HG02759 (cell line): Measurements from ENCODE around the gene L3MBTL2.
"Not testable (repeated sequence)": the region's sequence is repeated elsewhere in the genome, so short reads cannot be mapped to it uniquely, and the experiment has no call there.

Source experiments
- ATAC-seq: cut with Tn5 transposase; IDR thresholded peaks from one replicate; pipeline ENCODE4 v1.9.1; 2021; ENCODE audit warnings: mild to moderate bottlenecking, moderate library complexity; ENCODE audit not compliant: unreplicated experiment

The L3MBTL2 gene

GRCh38 chr22:41240377-41241132, 35.4 kb downstream of the L3MBTL2 start, which contains the start of gene CHADL:
CHADL (minus strand) TSS chr22:41240931; CDS start chr22:41240881, 50 bp downstream.
- no peak for ATAC-seq

- ATAC-seq, result no peak
Observed at GRCh38 chr22:41241133-41241676, 36.1 kb downstream of the L3MBTL2 start.

DNA sequence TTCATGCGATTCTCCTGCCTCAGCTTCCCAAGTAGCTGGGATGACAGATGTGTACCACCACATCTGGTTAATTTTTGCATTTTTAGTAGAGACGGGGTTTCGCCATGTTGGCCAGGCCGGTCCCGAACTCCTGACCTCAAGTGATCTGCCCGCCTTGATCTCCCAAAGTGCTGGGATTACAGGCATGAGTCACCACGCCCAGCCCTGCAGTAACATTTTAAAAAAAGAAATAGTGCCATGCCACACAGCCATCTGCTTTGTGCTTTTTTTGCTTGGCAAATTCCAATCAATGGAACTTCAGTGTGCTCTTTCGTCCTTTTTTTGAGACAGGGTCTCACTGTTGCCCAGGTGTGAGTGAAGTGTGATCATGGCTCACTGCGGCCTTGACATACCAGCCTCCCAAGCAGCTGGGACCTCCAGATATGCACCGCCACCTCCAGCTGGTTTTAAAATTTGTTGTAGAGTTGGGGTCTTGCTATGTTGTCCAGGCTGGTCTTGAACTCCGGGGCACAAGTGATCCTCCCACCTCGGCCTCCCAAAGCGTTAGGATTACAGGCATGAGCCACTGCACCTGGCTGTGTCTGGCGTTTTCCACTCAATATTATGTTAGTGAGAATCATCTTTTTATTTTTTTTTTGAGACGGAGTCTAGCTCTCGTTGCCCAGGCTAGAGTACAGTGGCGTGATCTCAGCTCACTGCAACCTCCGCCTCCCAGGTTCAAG, 37.4 kb downstream of the L3MBTL2 start:
- ATAC-seq, result no peak

DNA sequence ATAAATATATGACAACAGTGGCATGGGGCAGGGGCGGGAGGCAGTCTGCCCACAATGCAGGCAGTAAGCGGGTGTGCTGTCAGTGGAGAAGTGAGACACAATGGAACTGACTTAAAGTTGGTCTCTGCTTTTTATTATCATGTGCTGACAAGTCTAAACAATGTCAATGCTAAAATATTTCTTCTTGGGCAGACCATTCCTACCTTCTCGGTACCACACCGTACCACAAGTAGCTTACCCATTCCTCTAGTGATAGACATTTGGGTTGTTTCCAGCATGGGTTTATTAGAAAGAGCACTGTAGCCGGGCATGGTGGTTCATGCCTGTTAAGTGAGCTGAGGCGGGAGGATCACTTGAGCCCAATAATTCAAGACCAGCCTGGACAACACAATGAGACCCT, 38.2 kb downstream of the L3MBTL2 start:
- ATAC-seq, result no peak

DNA sequence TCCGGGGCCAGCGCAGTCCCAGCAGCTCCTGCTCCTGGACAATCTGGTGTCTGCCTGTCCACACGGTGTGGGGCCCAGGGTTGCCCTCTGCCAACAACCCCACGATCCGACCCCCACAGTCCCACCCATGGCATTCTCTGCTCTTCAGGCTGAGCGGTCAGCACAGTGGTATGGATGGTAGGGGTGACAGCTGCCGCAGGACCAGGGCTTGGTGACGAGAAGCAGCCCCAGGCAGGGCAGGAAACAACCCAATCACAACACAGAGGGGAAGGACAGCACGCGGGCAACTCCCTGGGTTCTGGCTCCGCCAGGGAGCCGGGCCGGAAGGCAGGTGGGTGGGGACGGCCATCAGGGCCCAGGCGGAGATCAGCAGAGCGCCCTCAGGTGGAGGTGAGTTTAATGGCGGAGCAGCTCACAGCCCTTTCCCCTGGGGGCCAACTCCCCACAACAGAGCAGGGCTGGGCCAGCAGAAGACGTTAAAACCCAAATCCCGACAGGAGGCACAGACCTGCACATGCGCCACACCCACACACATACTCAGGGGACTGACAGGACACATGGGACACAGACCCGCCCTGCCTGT, 40.9 kb downstream of the L3MBTL2 start:
- ATAC-seq, result no peak

- ATAC-seq, result no peak
Observed at GRCh38 chr22:41247703-41248102, 42.6 kb downstream of the L3MBTL2 start.

GRCh38 chr22:41248314-41248713, 43.2 kb downstream of the L3MBTL2 start:
- ATAC-seq, result no peak

- no peak for ATAC-seq
Observed at GRCh38 chr22:41248758-41249157, 43.6 kb downstream of the L3MBTL2 start.

DNA sequence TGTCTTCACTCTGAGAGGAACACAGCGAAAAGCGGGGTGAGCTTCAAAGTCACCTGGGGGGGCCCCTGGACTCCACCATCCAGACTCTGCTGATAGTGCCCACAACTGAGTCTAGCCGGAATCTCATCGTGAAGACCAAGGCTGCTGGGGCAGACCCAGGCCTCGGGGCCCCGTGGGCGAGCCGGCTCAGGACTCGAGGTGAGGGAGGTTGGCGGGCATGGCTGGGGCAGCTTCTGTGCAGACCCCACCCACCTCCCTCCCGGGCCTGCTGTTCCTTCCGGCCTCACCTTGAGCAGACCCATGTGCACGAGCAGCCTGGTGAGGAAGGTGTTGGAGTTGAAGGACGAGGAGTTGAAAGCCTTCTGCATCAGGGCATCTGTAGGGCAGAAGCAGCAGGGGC, 44.3 kb downstream of the L3MBTL2 start:
- ATAC-seq, result no peak

DNA sequence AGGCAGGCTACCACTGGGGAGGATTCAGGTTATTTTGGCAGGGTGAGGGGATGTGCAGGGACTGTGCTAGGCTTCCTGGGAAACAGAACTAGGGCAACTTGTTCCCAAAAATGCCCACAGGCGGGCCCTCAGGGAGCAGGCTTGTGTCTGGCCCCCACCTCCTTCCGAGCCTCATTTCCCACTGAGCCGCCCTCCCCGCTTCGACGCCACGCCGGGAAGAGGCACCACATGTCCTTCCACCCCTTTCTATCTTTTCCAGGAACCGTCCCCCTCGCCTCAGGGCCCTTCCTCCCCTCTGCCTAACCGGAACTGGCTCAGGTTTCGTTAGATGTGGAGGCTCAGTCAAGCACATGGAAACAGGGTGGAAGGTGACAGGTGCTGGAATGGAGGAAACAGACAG, 45.0 kb downstream of the L3MBTL2 start:
- no peak for ATAC-seq

- no peak for ATAC-seq
Observed at GRCh38 chr22:41252365-41252764, 47.3 kb downstream of the L3MBTL2 start.

DNA sequence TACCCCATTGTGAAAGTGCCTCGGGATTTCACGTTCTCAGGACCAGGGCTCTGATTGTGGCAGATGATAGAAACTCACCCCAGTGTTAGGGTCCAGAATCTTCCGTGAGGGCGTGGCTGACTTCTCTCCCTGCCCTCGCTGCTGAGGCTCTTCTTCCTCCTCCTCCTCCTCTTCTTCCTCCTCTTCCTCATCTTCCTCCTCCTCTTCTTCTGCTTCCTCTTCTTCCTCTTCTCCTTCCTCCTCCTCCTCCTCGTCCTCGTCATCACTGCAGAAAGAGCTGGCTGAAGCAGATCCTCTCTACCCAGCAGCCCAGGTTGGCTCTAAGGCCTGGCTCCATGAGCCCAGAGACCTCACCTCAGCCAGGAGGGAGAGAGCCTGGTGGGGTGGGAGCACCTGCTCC, 49.1 kb downstream of the L3MBTL2 start:
- no peak for ATAC-seq

DNA sequence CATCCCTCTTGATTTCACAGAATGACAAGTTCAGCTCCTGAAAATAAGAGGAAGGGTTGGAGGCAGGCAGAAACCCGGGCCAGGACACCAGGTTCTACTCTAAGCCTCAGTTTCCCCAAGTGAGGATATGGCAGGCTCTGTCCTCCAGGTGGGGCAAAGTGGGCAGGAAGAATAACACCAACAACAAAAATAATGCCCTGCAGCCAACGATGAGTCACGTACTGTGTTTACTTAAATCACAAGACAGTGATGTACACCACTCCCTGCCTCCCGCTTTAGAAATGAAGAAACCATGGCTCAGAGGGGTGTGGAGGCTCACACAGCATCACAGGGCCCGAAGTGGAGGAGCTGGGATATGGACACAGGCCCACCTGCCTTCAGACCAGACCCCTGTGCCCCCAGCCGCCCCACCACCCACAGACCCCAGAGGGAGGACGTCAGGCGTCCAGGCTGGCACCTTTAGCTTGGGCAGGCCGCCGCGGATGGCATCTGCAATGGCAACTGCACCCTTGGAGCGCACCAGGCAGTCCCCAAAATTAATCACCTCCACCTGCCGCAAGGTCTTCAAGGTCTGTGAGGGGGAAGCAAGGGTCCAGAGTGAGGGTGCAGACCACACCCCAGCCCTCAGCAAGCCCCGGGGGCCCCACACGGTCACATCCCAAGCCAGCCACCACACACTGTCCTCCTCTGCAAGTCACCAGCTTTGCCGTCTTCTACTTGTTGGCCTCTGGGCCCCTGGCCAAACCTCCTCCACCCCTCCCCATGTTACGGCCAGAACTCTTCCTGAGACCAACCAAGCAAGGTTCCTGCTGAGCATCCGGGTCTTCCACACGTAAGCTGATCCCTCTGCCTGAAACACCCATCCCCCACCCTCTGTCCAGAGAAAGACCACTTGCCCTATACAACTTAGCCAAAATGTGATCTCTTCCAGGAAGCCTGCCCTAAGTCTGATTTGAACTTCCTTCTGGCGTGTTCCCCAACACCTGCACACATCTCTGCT, 51.4 kb downstream of the L3MBTL2 start:
- ATAC-seq, result no peak

- ATAC-seq, result no peak
Observed at GRCh38 chr22:41257696-41258095, 52.6 kb downstream of the L3MBTL2 start.

GRCh38 chr22:41259756-41260155, 54.6 kb downstream of the L3MBTL2 start:
- not testable (repeated sequence) for ATAC-seq

GRCh38 chr22:41260871-41261270, 55.8 kb downstream of the L3MBTL2 start:
- ATAC-seq, result no peak

GRCh38 chr22:41261541-41262249, 56.6 kb downstream of the L3MBTL2 start:
- ATAC-seq, result no peak

DNA sequence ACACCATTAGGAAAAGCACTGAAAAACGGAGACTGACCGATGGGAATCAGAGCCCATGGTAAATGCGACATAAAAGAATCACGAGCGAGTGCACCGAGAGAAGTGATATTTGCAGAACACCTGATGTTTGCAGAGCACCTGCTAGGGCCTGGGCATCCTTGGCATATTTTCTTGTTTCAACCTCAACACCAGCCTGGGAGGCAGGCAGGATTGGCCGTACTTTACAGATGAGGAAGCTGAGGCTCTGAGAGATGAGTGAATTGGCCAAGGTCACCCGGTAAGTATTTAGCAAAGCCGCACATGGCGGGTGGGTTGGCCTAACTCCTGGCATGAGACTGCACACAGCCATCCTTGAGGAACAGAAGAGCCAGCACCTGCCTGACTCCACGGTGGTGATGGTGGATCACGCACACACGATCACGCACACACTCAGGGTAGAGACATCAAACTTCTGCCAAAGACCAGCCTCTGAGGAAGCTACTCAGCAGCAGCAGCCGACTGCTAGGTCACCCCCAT, 57.2 kb downstream of the L3MBTL2 start:
- ATAC-seq, result no peak

DNA sequence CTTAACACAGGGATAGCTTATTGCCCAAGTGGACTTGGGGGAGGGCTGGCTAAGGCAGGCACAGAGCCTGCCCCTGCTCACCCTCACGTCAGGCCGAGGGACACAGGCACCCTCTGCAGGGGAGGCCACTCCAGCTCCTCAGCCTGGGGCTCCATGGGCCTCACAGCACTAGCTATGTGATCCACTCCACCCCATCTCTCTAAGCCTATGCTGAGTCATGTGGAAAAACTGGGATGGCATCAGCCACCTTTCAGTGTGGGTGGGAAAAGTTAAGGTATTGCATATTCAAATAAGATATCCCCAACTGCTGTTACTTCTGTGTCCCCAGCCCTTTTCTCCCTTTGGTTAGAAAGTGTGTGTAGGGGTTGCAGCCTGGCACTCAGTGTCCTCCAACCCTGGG, 58.6 kb downstream of the L3MBTL2 start:
- ATAC-seq, result no peak
